ENCODE results near the gene INPP1.
A peak's percentile ranks its signal among the peaks of the same experiment; 100 is the strongest.
"Not testable (repeated sequence)": the region's sequence is repeated elsewhere in the genome, so short reads cannot be mapped to it uniquely, and the experiment has no call there.

INPP1 gene

GRCh38 chr2:190343536-190344275, at the start of gene INPP1:
INPP1 (plus strand) TSS chr2:190343589; CDS start chr2:190360103, 16,514 bp downstream.
- DNase-seq: no peak

DNA sequence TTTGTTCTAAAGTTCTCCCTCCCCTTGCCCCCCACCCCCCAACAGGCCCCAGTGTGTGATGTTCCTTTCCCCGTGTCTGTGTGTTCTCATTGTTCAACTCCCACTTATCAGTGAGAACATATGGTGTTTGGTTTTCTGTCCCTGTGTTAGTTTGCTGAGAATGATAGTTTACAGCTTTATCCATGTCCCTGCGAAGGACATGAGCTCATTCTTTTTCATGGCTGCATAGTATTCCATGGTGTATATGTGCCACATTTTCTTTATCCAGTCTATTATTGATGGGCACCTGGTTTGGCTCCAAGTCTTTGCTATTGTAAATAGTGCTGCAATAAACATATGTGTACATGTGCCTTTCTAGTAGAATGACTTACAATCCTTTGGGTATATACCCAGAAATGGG, 45.5 kb upstream of the INPP1 start:
- DNase-seq: not testable (repeated sequence)

DNA sequence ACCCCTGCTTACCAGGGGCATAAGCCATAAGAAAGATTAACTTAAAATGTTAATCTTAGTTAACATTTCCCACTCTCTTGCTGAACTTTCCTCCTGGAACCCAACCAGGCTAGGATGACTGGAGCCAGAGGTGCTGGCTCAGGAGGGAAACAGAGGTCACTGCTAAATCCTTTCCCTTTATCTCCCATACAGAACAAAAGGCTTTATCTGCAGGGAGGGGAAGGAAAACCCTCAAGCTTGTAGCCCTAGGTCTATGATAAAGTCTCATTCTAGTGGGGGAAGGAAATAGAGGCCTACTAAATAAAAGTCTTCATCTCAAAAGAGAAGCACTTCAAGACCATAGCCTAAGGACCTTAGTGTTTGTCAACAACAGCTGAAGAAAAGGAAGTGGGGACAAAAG, 42.4 kb upstream of the INPP1 start:
- no peak for DNase-seq

DNA sequence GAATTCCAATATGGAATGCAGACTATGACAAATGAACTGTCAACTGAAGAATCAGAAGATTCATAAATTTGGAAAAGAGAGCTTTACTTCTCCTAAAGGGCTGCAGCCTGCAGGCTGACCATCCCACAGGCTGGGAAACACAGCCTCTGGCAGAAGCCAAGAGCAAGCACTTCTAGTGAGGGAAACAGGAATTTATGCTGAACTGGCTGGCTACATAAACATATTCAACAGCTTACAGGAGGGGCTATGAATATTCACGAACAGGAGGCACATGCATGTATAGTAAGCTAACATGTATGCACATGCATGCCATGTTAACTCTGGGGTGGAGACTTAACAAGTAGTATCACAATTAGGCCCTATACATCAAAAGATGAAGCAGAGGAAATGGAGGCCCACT, 41.3 kb upstream of the INPP1 start:
- DNase-seq: no peak

GRCh38 chr2:190303647-190304046, 39.7 kb upstream of the INPP1 start:
- no peak for DNase-seq

GRCh38 chr2:190304404-190304803, 39.0 kb upstream of the INPP1 start:
- no peak for DNase-seq

DNA sequence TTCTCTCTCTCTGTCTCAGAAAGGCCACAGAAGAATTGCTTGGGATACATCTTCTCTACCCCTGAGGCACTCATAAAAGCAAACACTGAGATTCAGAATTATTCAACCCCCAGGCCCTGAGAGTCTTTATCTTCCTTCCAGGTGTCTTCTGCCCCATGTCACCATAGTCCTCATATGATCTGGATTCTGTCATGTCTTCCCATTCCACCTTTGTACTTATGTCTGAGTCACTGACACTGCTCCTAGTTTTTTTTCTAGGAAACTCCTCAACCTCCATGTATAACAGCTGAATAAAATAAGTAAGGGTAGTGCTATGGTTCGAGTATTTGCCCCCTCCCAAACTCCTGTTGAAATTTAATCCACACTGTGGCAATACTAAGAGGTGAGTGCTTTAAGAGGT, 35.4 kb upstream of the INPP1 start:
- DNase-seq: no peak

- no peak for DNase-seq
These were observed 31.3 kb upstream of the INPP1 start for GRCh38 chr2:190311893-190312634.

GRCh38 chr2:190312635-190313025, 30.8 kb upstream of the INPP1 start:
- DNase-seq: not testable (repeated sequence)

GRCh38 chr2:190313880-190314279, 29.5 kb upstream of the INPP1 start:
- no peak for DNase-seq

GRCh38 chr2:190315273-190315672, 28.1 kb upstream of the INPP1 start:
- DNase-seq: no peak

- DNase-seq: no peak
These were observed 24.9 kb upstream of the INPP1 start for GRCh38 chr2:190318514-190318913.

GRCh38 chr2:190318931-190319554, 24.3 kb upstream of the INPP1 start:
- no peak for DNase-seq

DNA sequence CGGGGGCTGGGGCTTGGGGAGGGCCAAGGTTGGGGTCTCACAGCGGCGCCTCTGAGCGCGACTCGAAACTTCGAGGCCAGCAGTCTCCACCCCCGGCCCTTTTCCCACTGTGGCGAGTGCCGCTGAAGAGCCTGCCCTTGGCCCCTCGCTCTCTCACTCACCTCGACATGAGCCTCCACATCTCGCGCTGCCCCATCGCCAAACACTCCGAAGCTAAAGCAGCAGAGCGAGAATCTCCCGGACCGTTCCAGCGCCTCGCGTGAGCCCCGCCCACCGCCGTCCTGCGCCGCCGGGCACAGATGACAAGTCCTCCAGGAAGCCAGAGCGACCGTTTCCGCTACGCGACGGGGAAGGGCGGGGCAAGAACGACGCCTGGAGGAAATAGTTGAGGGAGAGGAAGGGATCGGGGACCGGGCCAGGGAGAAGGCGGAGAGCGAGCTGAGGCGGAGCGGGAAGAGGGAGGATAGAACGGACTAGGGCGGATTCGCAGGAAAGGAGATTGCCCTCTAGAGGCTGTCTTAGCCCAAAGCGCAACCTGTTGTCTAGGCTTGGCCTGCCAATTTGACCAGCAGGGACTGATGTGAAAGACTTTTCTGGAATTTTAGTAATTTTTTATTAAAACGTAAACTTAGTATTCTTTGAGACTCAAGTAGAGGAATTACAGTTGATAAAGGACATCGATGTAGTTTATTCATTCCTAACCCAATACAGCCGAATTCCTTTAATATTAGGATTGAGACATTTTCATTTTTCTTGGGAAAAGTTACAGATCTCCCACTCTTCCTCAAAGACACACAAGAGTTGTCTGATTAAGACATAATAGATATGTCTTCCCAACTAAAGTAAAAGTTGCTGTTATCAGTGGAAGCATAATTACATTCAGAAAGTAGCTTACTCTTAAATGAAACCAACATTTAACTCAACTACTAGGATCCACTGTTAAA, 23.6 kb upstream of the INPP1 start, which contains the start of gene HIBCH:
Gene HIBCH, minus strand, starts transcription at position 272 of the 944 bp plus-strand sequence. Its CDS starts 76 bp downstream, at position 196.
- DNase-seq: peak; percentile 98

DNA sequence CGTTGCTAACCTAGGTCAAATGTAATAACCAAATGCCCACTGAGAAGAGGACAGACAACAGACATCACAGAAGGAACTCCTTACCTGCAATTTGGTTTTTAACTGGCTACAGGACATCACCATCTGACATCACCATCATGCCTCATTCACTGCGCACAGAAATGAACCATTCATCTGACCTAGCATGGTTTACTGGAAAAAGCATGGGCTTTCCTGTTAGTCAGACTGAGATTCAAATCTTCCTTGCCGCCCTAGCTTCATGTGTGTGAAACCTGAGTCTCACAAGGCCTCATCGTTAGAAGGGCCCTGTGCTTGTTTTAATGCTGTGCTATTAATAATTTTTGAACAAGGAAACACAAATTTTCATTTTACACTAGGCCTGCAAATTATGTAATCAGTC, 22.7 kb upstream of the INPP1 start:
- no peak for DNase-seq

DNA sequence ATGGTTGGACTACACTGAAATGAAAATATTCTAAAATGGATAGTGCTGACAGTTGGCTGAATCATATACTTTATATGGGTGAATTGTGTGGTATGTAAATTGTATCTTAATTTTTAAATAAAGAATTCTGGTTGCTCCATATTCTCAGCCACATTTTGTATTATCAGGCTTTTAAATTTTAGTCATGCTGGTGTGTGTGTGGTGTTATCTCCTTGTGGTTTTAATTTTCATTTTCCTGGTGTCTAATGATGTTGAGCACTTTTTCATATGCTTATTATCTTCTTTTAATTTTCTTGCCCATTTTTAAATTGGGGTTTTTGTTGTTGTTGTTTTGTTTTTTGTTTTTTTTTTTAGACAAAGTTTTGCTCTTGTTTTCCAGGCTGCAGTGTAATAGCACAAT, 20.0 kb upstream of the INPP1 start:
- DNase-seq: no peak

DNA sequence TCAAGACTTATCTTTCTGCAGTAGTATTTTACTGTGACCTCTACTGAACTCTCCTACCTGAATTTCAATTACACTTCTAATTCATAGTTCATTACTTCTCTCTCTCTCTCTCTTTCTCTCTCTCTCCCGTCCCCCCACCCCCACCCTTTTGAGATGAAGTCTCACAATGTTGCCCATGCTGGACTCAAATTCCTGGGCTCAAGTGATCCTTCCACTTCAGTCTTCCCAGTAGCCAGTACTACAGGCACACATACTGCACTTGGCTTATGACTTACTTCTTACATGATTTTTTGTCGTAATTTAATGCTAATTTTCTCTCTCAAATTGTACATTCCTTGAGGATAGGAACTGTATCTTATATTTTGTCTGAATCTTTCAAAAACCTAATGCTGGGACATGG, 17.8 kb upstream of the INPP1 start:
- DNase-seq: no peak

GRCh38 chr2:190327867-190328572, 15.4 kb upstream of the INPP1 start:
- DNase-seq: no peak

- no peak for DNase-seq
These were observed 14.7 kb upstream of the INPP1 start for GRCh38 chr2:190328573-190329147.

- DNase-seq: no peak
These were observed 10.0 kb upstream of the INPP1 start for GRCh38 chr2:190333395-190333794.

DNA sequence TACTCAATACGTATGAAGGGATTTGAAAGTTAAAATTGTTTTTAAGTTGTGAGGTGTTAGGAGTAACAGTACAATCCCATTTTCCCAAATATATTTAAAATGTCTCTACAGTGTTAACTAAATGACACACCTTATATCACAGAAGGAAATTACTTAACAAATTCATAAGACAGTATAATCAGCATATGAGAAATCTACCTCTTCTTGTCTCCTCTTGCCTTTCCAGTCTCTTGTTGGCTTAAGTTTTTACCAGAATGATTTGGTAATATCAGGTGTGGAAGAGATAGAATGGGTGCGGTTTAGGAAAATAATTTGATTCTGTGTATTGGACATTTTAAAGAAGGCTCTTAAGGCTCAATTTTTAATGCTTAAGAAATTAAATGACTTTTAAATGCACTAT, 9.5 kb upstream of the INPP1 start:
- DNase-seq: no peak

Data from NCI-H1694 (cell line).